Measurements from ENCODE around the gene HS6ST1.

Gene HS6ST1

DNA sequence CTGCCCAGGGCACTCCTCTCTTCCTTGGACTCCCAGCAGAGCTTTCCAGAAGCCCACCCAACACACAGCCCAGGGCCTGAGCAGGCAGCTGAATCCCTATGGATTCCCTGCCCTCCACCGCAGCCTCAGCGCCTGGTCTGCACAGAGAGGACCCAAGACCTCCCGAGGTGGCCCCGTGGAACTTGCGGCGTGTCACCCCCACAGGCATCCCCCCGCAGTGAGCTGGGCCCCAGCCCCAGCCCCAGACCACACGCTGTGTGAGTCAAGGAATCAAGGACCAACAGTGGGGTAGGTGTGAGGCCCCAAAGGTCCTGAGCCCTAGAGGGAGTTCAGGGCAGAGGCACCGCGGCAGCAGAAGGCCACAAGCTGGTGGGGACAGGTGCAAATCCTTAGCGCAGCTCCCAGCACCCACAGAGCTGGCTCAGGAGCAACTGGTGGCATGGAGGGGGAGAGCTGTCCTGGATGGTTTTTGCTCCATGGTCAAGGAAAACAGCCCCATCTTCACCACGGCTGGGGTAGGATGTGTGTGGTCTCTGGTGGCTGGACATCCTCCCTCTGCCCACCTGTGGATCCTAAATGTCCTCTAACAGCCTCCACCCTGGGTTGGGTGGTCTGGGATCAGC lies 8.5 kb downstream of the HS6ST1 start:
- no peak for DNase-seq (ENCODE audit: low spot score)

DNA sequence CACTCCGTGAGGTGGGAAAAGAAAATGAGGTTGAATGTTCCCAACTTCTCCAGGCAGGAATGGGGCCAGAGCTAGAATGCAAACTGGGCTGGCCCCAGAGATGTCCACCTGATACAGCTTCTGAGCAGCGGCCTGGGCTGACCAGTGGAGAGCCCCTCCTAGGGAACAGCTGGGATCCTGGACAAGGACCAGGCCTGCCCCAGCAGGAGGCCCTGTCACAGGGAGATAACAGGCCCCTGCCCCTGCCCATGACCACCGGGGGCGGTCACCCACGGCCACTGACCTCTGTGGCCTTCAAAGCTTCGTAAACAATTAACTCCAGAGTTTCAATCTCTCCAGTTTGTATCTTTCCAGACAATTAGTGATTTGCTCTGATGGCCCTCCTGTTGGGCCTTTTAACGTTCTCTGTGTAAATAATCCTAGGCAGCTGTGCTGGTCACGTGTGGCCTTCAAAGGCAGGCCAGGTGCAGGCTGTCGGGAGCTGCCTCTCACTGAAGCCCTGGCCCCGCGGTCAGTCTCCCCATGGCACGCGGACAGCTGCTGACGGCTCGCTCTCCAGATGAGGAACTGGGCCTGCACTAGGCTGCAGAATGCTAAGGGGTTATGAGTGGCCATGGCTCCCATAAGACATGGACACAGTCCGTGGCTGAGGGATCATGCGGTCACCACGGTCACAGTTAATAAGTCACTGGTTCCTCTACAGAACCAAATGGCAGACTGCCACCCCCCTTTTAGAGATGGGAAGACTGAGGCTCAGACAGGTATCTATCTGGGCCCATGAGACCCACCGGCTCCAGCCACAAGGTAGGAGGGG lies 9.2 kb downstream of the HS6ST1 start:
- DNase-seq (ENCODE audit: low spot score): peak; percentile 56

DNA sequence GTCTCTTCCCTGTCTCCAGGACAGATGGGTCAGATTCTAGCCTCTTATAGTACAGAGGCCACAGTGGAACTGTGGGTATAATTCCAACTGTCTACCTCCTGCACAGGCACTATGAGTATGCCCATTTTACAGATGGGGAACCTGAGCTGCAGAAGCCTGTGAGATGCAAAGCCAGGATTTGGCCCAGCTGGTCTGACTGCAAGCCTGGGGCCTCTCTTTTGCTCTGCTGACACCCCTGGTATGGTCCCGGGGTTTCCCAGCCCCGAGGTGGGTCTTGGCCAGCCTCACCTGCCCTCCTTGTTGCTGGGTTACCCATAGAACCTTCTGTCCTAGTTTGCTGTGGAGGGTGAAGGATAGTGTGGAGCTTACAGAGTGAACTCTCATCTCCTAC lies 9.8 kb downstream of the HS6ST1 start:
- DNase-seq (ENCODE audit: low spot score): no peak

DNA sequence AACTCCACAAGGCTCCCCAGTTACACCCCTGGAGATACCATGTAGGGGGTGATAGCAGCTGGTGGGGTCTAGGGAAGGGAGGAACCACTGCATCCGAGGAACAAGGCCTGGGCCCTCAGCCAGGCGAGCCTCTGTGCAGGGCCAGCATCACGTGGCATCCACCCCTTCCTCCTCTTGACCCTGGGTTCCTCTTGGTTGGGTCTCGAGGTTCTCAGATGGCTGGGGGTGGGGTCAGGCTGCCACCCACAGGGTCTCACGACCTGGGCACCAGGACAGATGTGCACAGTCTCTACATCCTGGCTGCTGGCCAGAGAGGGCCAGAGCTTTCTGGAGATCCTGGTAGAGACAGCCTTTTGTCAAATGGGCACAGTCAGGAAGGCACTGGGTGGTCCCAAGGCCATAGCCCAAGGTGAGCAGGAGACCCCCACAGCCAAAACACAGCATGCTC lies 10.4 kb downstream of the HS6ST1 start:
- no peak for DNase-seq (ENCODE audit: low spot score)

DNA sequence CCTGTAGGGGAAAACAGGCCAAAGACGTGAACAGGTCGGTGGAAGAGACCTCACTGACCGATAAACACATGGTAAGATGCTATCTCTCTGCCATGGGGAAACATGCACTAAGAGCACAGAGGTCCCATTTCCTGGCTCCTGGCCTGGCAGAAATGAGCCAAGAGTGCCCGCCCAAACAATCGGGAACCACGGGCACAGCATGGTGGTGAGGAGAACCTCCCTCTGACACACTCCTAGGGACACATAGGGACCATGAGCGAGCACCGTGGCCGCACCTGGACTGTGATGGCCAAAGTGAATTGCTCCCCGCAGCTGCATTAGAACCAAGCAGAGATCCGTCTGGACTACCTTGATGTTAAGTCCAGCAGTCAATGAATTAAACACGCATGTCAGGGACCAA lies 11.1 kb downstream of the HS6ST1 start:
- no peak for DNase-seq (ENCODE audit: low spot score)

DNA sequence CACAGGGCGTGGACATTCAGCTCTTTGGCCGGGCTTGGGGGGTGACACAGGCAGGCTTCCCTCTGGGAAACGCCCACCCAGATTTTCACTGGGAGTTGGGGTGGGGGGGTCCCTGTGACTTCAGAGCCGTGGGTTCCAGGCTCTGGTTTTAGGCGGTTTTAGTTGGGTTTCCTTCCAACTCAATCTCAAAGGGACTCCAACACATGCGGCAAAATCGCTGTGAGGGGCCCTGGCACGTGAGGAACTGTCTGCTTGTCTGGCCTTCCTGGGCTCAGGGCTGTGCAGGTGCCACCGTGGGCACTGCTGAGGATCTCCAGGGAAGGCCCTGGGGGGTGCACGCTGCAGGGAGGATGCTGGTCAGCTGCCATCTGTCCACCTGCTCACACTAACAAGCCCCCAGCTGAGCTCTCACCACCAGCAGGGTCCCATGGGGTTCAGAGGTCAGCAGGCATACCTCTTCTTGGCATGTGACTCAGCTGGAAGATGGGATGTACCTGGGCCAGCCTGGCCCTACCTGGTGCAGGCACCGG lies 11.7 kb downstream of the HS6ST1 start:
- no peak for DNase-seq (ENCODE audit: low spot score)

DNA sequence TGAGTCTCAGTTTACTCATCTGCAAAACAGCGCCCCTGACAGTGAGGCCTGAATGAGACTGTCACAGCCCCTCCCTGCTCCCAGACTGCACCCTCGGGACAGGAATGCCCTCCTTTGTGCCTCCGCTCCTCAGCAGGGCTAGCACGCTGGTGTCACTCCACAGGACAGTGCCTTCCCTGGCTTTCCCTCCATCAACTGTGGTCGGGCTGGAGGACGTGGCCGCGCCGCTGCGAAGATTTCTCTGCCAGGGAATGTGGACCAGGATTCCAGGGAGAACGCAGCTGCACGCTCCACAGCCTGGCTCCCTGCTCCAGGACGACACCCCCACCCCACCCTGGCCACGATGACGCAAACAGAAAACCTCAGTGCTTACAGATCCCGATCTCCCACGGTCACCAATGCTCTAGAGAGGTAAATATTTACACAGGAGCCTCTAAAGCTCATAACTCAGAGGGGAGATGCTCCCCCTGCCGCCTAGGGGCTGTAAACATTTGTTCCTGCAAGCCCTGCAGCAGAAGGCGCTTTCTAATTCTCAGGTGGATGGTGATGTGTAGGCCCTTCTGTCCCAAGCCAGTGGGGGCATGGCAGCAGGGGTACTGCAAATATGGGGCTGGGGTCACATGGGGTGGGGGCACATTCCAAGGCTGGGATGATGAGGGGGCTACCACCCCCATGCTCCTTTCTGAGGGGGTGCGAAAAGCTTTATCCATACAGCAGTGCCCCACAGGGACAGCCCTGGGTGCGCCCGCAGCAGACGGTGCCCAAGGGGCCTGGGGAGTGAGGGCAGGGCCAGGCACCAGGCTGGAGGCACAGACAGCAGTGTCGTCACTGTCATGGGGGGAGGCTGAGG lies 12.4 kb downstream of the HS6ST1 start:
- peak; percentile 22 for DNase-seq (ENCODE audit: low spot score)

DNA sequence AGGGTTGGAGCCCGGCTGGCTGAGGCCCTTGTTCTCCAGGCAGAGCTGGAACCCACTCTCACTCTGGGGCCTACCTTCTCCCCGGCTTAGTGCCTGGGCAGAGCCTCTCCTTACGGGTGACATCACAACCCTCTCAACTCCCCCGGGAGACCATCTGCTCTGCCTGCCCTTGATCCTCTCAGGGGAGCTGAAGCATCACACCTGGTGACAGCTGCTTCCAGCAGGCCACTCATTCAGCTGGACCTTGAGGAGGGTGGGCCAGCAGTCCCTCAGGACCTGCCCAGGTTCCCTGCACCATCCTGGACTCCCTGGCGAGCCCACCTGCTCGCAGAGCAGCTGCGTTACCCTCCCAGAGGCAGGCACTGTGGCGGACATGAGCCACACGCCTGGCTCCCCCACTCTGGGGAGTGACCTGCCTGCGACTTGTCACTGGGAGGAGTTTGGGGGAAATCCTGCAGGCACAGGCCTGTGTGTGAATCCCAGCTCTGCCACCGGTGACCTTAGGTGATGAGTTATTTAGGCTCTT lies 13.1 kb downstream of the HS6ST1 start:
- DNase-seq (ENCODE audit: low spot score): no peak

DNA sequence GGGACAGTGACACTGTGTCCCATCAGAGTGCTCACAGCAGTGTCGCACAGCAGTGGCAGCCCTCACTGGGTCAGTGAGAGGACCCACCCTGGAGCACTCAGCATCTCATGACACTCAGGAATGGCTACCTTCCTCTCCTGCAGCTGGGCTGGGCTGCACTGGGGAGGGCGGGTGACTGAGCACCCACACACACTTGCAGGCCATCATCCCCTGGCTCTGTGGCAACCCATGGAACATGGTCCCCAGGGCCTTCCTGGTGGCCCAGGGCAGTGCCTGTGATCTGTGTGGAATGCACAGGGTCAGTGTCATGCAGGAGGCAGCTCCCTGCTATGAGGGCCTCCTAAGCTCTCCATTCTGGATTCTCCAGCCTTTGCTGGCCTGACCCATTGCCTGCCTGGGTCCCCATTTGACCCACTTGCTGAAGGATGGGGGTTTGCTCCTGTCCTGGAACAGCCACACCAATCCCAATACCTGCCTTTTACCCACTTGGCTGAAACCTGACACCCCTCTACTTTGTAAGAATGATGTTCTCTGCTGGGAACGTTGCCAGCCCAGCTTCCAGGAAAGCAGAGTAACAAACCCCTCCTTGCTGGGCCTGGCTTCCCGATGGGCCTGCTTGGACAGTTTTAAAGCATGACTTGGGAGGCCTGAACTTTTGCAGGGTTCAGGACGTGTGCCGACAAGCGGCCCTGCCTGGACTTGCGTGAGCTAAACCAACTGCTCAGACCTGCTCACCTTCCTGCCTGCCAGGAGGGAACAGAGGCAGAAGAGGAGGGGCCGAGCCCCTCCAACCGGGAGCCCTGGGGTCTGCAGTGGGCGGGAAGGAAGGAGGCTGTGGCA lies 13.7 kb downstream of the HS6ST1 start:
- peak; percentile 59 for DNase-seq (ENCODE audit: low spot score)

DNA sequence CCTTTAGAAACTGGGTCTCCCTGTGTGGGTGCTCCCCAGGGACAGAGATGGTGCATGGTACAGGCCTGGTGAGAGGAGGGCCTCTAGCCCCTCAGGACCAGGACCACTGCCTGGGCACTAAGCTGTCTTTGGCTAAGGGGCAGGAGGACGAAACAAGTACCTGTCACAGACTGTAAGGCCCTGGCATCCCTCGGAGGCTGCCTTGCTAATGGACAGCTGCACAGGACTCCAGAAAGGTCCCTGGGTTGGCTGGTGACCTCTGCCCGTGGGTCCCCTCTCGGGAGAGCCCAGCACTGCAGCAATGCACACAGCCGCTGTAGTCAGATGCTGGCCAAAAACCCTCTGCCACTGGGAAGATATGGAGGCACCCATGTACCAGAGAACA lies 14.3 kb downstream of the HS6ST1 start:
- no peak for DNase-seq (ENCODE audit: low spot score)

DNA sequence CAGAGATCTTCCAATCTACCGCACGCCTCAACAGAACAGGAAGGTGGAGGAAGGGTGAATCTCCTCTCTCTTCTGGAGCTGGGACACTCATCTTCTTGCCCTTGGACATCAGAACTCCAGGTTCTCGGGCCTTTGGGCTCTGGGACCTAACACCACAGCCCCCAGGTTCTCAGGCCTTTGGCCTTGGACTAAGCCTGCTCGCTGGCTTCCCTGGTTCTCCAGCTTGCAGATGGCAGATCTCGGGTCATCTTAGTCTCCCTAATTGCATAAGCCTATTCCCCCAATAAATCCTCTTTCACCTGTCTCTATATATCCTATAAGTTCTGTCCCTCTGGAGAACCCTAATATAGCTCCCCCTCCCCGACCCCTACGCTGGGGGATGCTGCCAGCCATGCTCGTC lies 14.8 kb downstream of the HS6ST1 start:
- DNase-seq (ENCODE audit: low spot score): no peak

DNA sequence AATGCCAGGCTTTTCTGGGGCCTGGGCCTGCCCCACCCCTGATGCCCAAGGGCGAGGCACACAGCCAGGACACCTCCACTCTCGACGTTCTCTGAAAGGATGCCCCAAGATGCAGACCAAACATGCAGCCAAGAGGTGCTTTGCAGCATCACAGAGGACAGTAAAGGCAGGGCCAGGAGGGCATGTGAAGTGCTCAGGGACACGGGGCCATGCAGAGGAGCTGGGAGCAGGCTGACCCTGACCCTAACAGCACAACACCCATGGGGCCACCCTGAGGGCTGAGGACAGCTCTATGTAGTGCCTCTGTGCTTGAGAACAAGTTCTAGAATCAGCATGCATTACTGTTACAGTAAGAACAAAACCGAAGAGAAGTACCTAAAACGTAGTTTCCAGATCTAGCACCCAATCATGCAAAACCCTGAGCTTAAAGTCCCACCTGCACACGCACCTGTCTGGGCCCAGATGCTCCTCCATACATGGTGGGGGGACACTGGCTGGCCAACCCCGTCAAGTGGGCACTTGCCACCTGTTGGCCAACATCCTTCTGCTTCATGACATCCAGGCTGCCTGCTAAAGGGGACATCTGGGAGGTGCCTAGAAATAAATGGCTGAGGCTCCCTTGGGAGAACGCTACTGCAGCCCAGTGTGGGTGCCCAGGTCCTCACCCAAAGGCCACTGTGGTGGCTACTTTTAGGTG lies 15.4 kb downstream of the HS6ST1 start:
- no peak for DNase-seq (ENCODE audit: low spot score)

DNA sequence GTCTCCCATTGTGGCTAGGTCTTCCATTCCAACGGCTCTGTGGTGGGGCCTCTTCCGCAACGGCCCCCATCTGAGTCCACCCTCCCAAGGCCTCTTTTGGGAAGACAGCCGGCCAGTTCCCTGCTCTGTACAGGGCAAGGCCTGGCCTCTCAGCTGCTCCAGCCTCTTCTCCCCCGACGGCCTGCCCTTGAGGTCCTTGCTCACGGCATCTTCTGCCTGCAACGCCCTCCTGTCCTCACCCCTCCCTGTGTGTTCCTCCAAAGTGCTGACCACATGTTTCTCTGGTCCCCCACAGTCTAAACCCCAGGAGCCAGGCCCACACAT lies 16.0 kb downstream of the HS6ST1 start:
- no peak for DNase-seq (ENCODE audit: low spot score)

DNA sequence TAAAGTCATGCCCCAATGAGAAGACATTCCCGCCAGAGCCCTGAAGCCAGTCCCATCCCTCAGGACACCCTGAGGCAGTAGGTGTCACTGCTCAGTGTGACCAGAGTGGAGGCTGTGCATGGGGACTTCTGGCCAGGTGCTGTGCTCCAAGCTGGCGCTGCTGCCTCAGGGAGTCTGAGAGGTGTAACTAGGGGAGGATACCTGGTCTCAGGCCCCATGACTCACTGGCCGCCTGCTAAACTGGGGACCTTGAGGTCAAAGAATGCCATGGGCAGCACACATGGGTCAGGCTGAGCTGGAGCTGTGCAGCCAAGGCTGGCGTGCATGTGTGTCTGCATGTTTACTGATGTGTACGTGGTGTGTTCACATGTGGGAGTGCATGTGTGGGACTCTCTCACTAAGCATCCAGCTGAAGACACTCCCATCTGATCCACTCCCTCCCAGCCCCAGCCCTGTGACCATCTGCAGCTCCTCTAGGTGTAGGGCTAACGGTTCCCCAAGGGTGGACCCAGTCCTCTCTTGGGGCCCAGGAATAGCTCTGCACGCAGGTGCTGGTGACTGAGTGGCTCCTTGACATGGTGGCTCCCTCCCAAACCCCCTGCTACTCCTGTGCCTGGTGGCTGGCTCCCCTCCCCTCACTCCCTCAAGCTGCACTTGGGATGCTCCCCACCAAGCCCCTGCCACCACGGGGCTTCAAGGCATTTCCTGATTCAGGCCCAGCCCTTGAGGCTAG lies 16.5 kb downstream of the HS6ST1 start:
- no peak for DNase-seq (ENCODE audit: low spot score)

DNA sequence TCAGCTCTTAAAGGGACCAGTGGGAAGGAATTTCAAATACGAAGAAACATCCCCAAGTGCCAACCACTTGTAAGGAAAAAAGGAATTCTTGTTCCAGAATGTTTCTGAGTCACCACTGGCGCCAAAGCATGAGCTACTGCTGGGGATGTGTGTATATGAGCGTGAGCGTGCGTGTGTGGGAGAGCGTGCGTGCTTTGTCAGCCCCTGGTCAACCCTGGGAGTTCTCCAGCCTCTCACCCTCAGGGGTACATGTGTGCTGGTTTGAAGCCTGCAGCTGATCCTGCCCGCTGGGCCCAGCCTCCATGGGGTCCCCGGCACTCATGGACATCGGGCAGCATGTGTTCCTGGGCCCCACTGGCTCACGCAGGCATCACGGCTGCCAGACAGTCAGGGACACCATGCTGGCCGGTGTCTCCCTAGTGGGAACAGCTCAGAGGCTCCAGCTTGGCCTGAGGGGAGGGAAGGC lies 17.1 kb downstream of the HS6ST1 start:
- DNase-seq (ENCODE audit: low spot score): peak; percentile 38

DNA sequence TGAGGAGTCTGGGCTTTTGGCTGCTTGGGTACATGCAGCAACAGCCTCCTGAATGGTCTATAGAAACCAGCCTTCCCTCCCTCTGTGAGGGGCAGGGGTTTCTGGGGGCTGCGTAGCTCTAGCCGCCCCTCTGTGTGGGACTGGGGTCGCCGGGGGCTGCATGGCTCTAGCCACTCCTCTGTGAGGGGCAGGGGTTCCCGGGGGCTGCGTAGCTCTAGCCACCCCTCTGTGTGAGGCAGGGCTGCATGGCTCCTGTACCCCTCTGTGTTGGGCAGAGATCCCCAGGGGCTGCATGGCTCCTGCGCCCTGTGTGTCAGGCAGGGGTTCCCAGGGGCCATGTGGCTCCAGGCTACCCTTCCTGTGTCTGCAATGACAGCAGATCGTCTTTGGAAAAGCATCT lies 17.6 kb downstream of the HS6ST1 start:
- DNase-seq (ENCODE audit: low spot score): no peak

DNA sequence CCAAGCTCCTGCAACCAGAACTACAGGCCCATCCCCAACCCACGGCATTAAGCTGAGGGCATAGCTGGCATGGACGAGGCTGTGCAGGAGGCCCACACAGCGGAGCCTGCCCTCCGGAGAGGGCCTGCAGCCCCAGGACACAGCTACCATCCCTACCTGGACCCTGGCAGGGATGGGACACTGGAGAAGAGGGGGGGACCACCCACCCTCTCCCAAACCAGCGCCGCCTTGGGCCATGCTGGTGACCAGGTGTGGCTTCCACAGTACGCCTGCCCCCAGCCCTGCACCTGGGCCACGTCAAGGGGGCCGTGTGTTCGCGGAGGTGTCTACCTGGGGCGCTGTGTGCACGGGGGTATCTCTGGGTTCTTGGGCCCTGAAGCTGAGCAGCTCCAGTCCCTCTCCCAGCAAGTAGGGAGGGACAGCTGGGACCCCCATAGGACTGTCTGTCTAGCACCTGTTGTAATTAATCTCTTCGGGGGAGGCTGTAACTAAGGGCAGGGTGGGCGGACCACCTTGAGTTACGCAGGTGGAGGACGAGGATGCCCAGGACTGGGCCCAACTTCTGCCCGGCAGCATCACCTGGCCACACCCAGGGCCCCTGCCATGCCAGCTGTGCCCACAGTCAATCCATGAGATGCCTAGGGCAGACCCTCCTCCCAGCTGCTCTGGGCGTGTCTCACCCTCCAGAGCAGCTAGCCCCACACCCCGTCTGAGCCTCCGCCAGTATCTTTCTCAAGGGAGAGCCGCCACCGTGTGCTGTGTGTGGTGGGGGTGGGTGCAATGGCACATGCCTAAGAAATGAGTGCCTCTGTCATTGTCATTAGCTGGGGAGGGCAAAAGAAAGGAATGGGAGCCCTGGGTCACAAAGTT lies 18.3 kb downstream of the HS6ST1 start:
- DNase-seq (ENCODE audit: low spot score): no peak

DNA sequence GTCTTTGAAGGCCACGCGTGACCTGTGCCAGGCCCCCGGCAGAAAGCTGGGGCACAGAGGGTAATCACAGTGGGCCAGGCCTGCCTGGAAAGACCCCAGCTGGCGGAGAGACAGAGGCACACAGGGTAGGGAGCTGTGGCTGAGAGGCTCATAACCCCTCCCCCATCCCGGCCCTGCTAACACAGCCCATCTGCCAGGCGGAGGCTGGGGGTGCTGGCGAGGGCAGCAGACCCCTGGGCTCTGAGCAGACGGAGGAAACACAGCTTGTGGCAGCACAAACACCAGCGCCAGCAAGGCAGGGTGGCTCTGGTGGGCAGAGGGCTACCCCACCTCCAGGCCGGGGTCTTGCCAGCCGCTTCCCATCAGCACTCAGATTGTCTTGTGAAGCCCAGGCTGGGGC lies 19.0 kb downstream of the HS6ST1 start:
- DNase-seq (ENCODE audit: low spot score): no peak

DNA sequence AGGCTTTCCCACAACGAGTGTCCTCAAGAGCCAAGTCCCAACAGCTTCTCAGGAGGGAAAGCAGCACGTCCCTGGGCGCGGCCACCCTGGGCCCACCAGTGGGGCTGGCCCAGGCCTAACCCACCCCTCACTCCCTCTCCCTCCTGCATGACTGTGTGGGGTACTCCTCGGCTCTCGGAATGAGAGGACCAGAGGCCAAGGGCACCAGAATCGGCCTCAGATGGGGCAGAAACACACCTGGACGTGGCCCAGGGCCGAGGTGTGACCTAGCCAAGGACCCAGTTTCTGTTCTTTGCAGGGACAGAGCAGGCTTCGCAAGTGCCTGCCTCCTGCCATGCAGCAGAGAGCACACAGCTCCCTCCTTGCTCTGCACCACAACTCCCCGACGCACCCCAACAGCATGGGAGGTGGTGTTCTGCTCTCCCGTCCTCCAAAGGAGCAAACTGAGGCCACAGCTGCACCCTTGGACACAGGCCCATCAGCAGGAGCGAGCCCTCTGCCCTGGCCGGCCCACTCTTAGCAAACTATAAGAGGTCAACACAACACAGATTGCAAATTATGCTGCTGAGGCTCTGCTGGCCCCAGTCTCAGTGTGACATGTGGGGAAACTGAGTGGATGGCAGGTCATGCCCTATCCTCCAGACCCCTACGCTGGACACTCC lies 19.7 kb downstream of the HS6ST1 start:
- DNase-seq (ENCODE audit: low spot score): no peak

Data from SW480 (cell line).